Measurements from ENCODE around the gene P2RY14.

Gene P2RY14

GRCh38 chr3:151264605-151265004 is 13.7 kb downstream of the P2RY14 start:
- TF ChIP-seq CTCF (conservative IDR thresholded peaks at IDR 0.05; ENCODE audit: low read length), result no peak
- no peak for TF ChIP-seq EZH2phosphoT487 (IDR thresholded peaks at IDR 0.05; ENCODE audit: borderline replicate concordance)
- H3K9me2 ChIP-seq (replicated peaks; ENCODE audit: low read depth, low read length), result no peaks in the 10 kb centered on the region
- no peak overlapping the region for H3K4me3 ChIP-seq (ENCODE audit: low read length, poor library complexity, severe bottlenecking)
- peaks cover 27% of the 10 kb centered on the region; the same call in 1 of the 2 replicates for H3K36me3 ChIP-seq (ENCODE audit: insufficient read depth, low read length)
- no peaks in the 10 kb centered on the region for H3K79me2 ChIP-seq (ENCODE audit: insufficient read depth, low read length)
- no peaks in the 10 kb centered on the region for H3K9me3 ChIP-seq (ENCODE audit: insufficient read depth, low read depth, low read length)
- H3K27me3 ChIP-seq (ENCODE audit: insufficient read depth, low read length, poor library complexity, severe bottlenecking), result no peaks in the 10 kb centered on the region
- no peak overlapping the region for H3K9ac ChIP-seq (ENCODE audit: low read depth, low read length, poor library complexity, severe bottlenecking)
- no peak overlapping the region for H3K4me2 ChIP-seq (ENCODE audit: low read depth, low read length, poor library complexity, severe bottlenecking)
- no peaks in the 10 kb centered on the region for H4K20me1 ChIP-seq (ENCODE audit: insufficient read depth, low read length, poor library complexity, severe bottlenecking)
- H2AFZ ChIP-seq (ENCODE audit: low read length), result no peak overlapping the region
- H3F3A ChIP-seq (ENCODE audit: low read depth), result no peaks in the 10 kb centered on the region
- peaks cover 17% of the 10 kb centered on the region for H3K4me1 ChIP-seq (ENCODE audit: insufficient read depth, low read length, poor library complexity, severe bottlenecking)

- Histone ChIP-seq H4K20me1 (ENCODE audit: insufficient read depth, low read length, poor library complexity, severe bottlenecking) (no peaks in the 10 kb centered on the region), H3K79me2 (ENCODE audit: insufficient read depth, low read length) (no peaks in the 10 kb centered on the region), H2AFZ (ENCODE audit: low read length) (no peak overlapping the region), H3K4me2 (ENCODE audit: low read depth, low read length, poor library complexity, severe bottlenecking) (no peak overlapping the region), H3K9me3 (ENCODE audit: insufficient read depth, low read depth, low read length) (no peaks in the 10 kb centered on the region), H3K9me2 (replicated peaks; ENCODE audit: low read depth, low read length) (no peaks in the 10 kb centered on the region), H3K27me3 (ENCODE audit: insufficient read depth, low read length, poor library complexity, severe bottlenecking) (no peaks in the 10 kb centered on the region), H3K9ac (ENCODE audit: low read depth, low read length, poor library complexity, severe bottlenecking) (no peak overlapping the region), H3F3A (ENCODE audit: low read depth) (no peaks in the 10 kb centered on the region), H3K36me3 (ENCODE audit: insufficient read depth, low read length) (peaks cover 23% of the 10 kb centered on the region; the same call in 1 of the 2 replicates), H3K4me1 (ENCODE audit: insufficient read depth, low read length, poor library complexity, severe bottlenecking) (peaks cover 11% of the 10 kb centered on the region), H3K4me3 (ENCODE audit: low read length, poor library complexity, severe bottlenecking) (no peak overlapping the region)
- no peak for TF ChIP-seq EZH2phosphoT487 (IDR thresholded peaks at IDR 0.05; ENCODE audit: borderline replicate concordance)
- TF ChIP-seq CTCF (conservative IDR thresholded peaks at IDR 0.05; ENCODE audit: low read length), result no peak
Observed at GRCh38 chr3:151262871-151263525, 15.3 kb downstream of the P2RY14 start.

- Histone ChIP-seq H3F3A (ENCODE audit: low read depth) (no peaks in the 10 kb centered on the region), H3K4me2 (ENCODE audit: low read depth, low read length, poor library complexity, severe bottlenecking) (no peak overlapping the region), H3K36me3 (ENCODE audit: insufficient read depth, low read length) (peaks cover 26% of the 10 kb centered on the region), H4K20me1 (ENCODE audit: insufficient read depth, low read length, poor library complexity, severe bottlenecking) (no peaks in the 10 kb centered on the region), H3K27me3 (ENCODE audit: insufficient read depth, low read length, poor library complexity, severe bottlenecking) (no peaks in the 10 kb centered on the region), H3K4me3 (ENCODE audit: low read length, poor library complexity, severe bottlenecking) (no peak overlapping the region), H3K4me1 (ENCODE audit: insufficient read depth, low read length, poor library complexity, severe bottlenecking) (no peaks in the 10 kb centered on the region), H3K79me2 (ENCODE audit: insufficient read depth, low read length) (no peaks in the 10 kb centered on the region), H2AFZ (ENCODE audit: low read length) (no peak overlapping the region), H3K9ac (ENCODE audit: low read depth, low read length, poor library complexity, severe bottlenecking) (no peak overlapping the region), H3K9me3 (ENCODE audit: insufficient read depth, low read depth, low read length) (no peaks in the 10 kb centered on the region), H3K9me2 (replicated peaks; ENCODE audit: low read depth, low read length) (no peaks in the 10 kb centered on the region)
- TF ChIP-seq CTCF (conservative IDR thresholded peaks at IDR 0.05; ENCODE audit: low read length) (no peak), EZH2phosphoT487 (IDR thresholded peaks at IDR 0.05; ENCODE audit: borderline replicate concordance) (no peak)
Observed at GRCh38 chr3:151259664-151260063, 18.7 kb downstream of the P2RY14 start.

Data from Loucy (cell line).